Measurements from ENCODE around the gene TAMALIN.
"Not testable (repeated sequence)": the region's sequence is repeated elsewhere in the genome, so short reads cannot be mapped to it uniquely, and the experiment has no call there.

Gene TAMALIN

GRCh38 chr12:52006726-52007157, at the start of gene TAMALIN:
TAMALIN (plus strand) TSS chr12:52006946; CDS start chr12:52007020, 74 bp downstream.
- FAIRE-seq (no peak), DNase-seq (ENCODE audit: extremely low spot score, insufficient read length, low read depth) (no peak)

GRCh38 chr12:51958542-51958941, 48.2 kb upstream of the TAMALIN start:
- no peak for FAIRE-seq
- DNase-seq (ENCODE audit: extremely low spot score, insufficient read length, low read depth): no peak

DNA sequence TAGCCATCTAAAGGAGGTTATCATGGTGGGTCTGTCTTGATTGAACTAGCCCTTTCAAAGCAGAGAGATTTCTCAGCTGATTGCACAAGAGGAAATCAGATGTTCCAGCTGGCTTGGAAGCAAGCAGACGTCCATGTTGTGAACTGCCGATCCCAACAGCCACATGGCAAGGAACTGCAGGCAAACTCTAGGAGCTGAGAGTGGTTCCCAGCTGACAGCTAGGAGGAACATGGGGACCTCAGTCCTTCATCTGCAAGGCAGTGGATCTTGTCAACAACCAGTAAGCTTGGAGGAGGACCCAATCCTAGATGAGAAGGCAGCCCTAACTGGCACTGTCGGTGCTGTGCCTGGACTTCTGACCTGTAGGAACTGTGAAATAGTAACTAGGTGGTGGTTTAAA, 47.5 kb upstream of the TAMALIN start:
- DNase-seq (ENCODE audit: extremely low spot score, insufficient read length, low read depth): no peak

DNA sequence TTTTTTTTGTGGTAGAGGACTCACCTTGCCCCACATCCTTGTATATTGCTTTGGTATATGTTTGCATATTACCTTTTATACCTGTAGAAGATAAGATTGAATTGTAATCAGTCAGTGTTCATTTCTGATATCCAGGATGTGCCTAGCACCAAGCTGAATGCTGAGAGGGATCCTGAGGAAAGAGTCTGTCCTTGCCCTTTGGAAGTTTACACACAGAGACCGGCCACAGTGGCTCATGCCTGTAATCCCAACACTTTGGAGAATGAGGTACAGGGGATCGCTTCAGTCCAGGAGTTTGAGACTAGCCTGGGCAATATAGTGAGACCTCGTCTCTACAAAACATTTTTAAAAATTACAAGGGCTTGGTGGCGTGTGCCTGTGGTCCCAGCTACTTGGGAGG, 46.8 kb upstream of the TAMALIN start:
- DNase-seq (ENCODE audit: extremely low spot score, insufficient read length, low read depth) (no peak), FAIRE-seq (no peak)

More for the DNA sequence above, 47.5 kb upstream of the TAMALIN start:
- FAIRE-seq: no peak

- DNase-seq (ENCODE audit: extremely low spot score, insufficient read length, low read depth) (no peak), FAIRE-seq (no peak)
Measured at GRCh38 chr12:51960488-51960887, 46.3 kb upstream of the TAMALIN start.

DNA sequence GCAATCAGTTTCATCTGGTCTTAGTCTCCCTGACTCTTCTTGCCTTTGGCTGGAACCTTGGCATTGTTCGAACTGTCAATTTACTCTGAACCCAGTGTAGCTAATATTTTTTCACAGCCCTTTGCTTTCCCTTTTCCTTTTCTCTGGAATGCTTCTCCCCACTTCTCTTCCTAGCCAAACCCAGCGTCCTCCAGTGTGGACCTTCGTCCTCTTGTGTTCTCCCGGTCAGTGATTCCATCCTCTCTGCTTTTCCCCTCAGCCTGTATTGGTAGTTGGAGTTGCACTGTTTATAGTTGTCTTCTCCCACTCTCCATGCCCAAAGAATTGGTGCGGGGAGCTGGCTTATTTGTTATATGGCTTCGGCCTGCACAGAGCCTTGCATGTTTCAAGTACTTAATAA, 45.9 kb upstream of the TAMALIN start:
- FAIRE-seq: no peak
- no peak for DNase-seq (ENCODE audit: extremely low spot score, insufficient read length, low read depth)

- DNase-seq (ENCODE audit: extremely low spot score, insufficient read length, low read depth) (no peak), FAIRE-seq (no peak)
Measured at GRCh38 chr12:51961834-51962233, 44.9 kb upstream of the TAMALIN start.

- FAIRE-seq (no peak), DNase-seq (ENCODE audit: extremely low spot score, insufficient read length, low read depth) (no peak)
Measured at GRCh38 chr12:51962737-51963136, 44.0 kb upstream of the TAMALIN start.

GRCh38 chr12:51963477-51963876, 43.3 kb upstream of the TAMALIN start:
- DNase-seq (ENCODE audit: extremely low spot score, insufficient read length, low read depth) (no peak), FAIRE-seq (no peak)

DNA sequence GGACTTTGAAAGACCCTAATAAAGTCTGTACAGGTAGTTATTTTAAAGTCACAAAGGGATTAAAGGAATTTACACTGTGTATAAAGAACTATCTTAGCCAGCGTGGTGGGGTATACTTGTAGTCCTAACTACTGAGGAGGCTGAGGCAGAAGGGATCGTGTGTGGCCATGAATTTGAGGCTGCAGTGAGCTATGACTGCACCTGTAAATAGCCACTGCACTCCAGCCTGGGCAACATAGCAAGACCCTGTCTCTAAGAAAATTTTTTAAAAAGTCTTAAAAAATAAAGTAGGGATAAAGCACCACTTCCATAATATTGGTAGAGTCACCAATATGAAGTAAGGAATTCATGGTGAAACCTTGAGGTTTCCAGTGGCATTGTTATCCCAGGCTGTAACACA, 37.1 kb upstream of the TAMALIN start:
- FAIRE-seq (no peak), DNase-seq (ENCODE audit: extremely low spot score, insufficient read length, low read depth) (no peak)

DNA sequence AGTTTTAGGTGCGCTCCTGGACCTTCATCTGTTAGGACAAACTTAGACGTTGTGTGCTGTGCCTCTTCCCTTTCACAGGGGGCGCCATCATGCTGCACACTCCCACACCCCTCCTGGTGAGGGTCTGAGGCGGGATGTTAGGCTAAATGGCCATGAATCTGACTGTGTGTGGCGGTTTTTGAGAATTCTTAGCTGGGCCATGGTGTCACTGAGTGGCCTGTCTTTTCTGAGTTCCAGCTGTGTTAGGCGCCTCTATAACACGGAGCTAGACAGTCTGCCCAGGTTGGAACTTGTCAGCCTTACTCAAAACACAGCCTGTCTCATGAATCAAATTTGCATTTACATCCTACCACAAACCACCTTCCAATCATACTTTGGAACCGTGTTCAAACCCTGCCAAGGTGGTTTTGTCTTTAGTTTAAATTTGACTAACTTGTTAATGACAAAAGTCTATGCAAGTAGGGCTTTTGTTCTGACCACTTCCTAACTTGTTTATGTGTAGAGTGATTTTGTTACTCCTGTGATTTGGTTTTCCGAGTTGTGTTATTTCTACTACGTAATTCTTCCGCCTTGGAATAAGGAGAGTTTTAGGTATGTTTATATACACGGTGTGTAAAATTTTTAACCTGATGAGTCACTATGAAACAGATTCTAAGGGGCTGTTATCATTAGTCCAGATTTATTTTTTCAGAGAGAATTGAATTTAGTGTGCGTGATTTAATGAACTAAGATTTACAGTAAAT, 35.7 kb upstream of the TAMALIN start:
- FAIRE-seq (peak; percentile 91), DNase-seq (ENCODE audit: extremely low spot score, insufficient read length, low read depth) (peak; percentile 56)

GRCh38 chr12:51971679-51972421, 34.9 kb upstream of the TAMALIN start:
- FAIRE-seq: peak; percentile 82
- DNase-seq (ENCODE audit: extremely low spot score, insufficient read length, low read depth): no peak

GRCh38 chr12:51972422-51972812, 34.3 kb upstream of the TAMALIN start:
- FAIRE-seq (no peak), DNase-seq (ENCODE audit: extremely low spot score, insufficient read length, low read depth) (no peak)

- DNase-seq (ENCODE audit: extremely low spot score, insufficient read length, low read depth): no peak
- FAIRE-seq: no peak
Measured at GRCh38 chr12:51972849-51973273, 33.9 kb upstream of the TAMALIN start.

DNA sequence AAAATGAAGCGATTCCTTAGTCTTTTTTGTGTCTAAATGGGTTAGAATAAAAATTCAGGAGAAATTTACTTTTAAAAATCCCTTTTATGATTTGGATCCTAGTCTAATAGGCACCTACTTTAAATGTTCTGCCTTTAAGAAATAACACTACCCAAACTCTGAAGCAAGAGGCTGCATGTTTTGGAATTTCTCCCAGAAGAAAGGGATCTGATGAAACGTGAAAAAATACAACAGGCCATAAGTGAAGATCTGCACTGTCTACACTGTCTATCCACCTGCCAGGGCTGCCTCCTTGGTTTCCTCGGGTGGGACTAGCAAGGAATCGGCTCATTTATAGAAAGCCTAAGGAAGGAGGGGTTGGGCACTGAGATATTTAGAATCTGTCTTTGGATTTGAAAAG, 33.2 kb upstream of the TAMALIN start:
- DNase-seq (ENCODE audit: extremely low spot score, insufficient read length, low read depth) (no peak), FAIRE-seq (no peak)

DNA sequence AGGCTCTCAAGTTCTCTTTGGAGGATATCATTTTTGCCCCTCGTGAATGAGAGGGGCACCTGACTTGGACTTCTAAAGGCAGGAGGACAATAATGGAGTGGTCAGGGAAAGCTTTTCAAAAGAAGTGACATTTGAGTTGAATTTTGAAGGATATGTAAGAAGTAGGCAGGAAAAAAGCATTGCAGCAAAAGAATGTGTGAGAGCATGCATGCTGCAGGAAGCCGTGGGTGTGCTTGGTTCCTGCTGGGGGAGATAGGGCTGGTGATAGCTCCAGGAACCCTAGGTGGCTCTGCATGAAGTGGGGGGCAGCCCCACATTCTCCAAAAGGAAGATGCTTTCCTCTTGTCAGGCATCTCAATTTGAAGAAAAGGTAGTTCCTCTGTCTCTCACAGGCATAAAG, 32.1 kb upstream of the TAMALIN start:
- no peak for DNase-seq (ENCODE audit: extremely low spot score, insufficient read length, low read depth)
- FAIRE-seq: no peak

- DNase-seq (ENCODE audit: extremely low spot score, insufficient read length, low read depth): no peak
- no peak for FAIRE-seq
Measured at GRCh38 chr12:51975196-51975595, 31.6 kb upstream of the TAMALIN start.

DNA sequence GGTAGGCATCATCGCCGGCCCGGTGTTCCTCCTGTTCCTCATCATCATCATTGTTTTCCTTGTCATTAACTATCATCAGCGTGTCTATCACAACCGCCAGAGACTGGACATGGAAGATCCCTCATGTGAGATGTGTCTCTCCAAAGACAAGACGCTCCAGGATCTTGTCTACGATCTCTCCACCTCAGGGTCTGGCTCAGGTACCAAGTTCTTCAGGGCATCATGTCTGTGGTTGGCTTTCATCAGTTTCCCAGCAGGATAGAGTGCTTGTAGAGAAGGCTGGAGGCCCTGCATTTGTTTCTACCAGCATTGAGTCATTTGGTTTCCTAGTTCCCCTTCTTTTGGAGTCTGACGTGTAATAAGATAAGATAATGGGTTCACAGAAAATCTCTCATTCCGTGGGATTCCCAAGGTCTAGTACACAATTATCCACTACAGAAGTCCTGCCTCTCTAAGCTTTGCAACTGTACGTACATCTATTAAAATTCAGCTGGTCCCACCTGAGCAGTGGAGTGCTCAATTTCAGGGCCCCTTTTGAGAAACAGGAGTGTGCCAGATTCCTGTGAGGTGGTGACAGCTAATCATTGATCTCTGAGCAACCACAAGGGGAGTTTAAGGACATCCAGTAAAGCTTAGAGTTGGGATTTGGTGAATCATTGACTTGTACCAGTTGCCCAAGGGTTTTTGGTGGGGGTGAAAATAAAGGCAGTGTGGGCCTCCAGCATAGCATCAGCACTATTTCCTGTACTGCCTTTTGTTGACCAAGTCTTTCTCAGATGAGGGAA, 30.2 kb upstream of the TAMALIN start:
- DNase-seq (ENCODE audit: extremely low spot score, insufficient read length, low read depth) (no peak), FAIRE-seq (no peak)

DNA sequence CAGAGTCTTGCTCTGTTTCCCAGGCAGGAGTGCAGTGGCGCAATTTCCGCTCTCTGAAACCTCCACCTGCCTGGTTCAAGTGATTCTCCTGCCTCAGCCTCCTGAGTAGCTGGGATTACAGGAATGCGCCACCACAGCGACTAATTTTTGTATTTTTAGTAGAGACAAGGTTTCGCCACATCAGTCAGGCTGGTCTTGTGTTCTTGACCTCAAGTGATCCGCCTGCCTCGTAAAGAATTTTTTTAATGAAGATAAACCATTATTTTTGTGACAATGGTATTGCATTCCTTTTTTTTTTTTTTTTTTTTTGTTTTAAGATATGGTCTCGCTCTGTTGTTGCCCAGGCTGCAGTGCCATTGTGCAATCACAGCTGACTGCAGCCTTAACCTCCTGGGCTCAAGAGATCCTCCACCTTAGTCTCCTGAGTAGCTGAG, 29.4 kb upstream of the TAMALIN start:
- FAIRE-seq (no peak), DNase-seq (ENCODE audit: extremely low spot score, insufficient read length, low read depth) (no peak)

DNA sequence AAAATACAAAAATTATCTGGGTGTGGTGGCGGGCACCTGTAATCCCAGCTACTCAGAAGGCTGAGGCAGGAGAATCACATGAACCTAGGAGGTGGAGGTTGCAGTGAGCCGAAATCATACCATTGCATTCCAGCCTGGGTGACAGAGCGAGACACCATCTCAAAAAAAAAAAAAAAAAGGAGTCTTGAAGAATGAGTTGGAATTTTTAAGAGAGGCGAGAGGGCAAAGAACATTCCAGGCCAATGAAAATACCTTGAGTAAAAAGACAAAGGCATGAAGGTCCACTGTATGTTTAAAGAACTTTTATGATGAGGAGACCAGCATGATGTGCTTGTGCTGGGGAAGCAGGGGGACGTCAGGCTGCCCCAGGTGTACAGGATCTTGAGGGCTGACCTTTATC, 27.4 kb upstream of the TAMALIN start:
- not testable (repeated sequence) for FAIRE-seq; DNase-seq (ENCODE audit: extremely low spot score, insufficient read length, low read depth)

Data from GM18507 (cell line).